ENCODE results near the gene TMEM60. TPM values are rescaled to one million over a fixed set of nuclear protein-coding genes. Genes with fewer than 3 reads are reported as not detected.
"Not testable (repeated sequence)": the region's sequence is repeated elsewhere in the genome, so short reads cannot be mapped to it uniquely, and the experiment has no call there.

Gene TMEM60
- total RNA-seq, 4 donors from 2014 or later: 9.6 to 21.9 (median 14.5) TPM

- ATAC-seq (ENCODE audit: low FRiP score) (no peak), DNase-seq (ENCODE audit: low spot score) (no peak)
- TF ChIP-seq CTCF (IDR thresholded peaks at IDR 0.05): no peak
These were observed 4.2 kb downstream of the TMEM60 start for GRCh38 chr7:77794000-77794399.

- DNase-seq (ENCODE audit: low spot score) (no peak), ATAC-seq (ENCODE audit: low FRiP score) (no peak)
- TF ChIP-seq CTCF (IDR thresholded peaks at IDR 0.05): no peak
These were observed 6.3 kb downstream of the TMEM60 start for GRCh38 chr7:77791956-77792355.

- no peak for TF ChIP-seq CTCF (IDR thresholded peaks at IDR 0.05)
- DNase-seq (ENCODE audit: low spot score) (no peak), ATAC-seq (ENCODE audit: low FRiP score) (no peak)
These were observed 6.9 kb downstream of the TMEM60 start for GRCh38 chr7:77791336-77791735.

GRCh38 chr7:77788327-77788902 lies 9.8 kb downstream of the TMEM60 start:
- DNase-seq (ENCODE audit: low spot score) (no peak), ATAC-seq (ENCODE audit: low FRiP score) (no peak)
- TF ChIP-seq CTCF (IDR thresholded peaks at IDR 0.05): no peak

GRCh38 chr7:77786741-77787140 lies 11.5 kb downstream of the TMEM60 start:
- no peak for ATAC-seq (ENCODE audit: low FRiP score)
- no peak for TF ChIP-seq CTCF (IDR thresholded peaks at IDR 0.05)
- DNase-seq (ENCODE audit: low spot score): no peak

GRCh38 chr7:77786018-77786417 lies 12.2 kb downstream of the TMEM60 start:
- no peak for TF ChIP-seq CTCF (IDR thresholded peaks at IDR 0.05)
- DNase-seq (ENCODE audit: low spot score) (no peak), ATAC-seq (ENCODE audit: low FRiP score) (no peak)

GRCh38 chr7:77784426-77784825 lies 13.8 kb downstream of the TMEM60 start:
- not testable (repeated sequence) for ATAC-seq (ENCODE audit: low FRiP score); DNase-seq (ENCODE audit: low spot score)

- TF ChIP-seq CTCF (IDR thresholded peaks at IDR 0.05): no peak
- no peak for ATAC-seq (ENCODE audit: low FRiP score)
These were observed 14.7 kb downstream of the TMEM60 start for GRCh38 chr7:77783545-77783944.

More at GRCh38 chr7:77783545-77783944, 14.7 kb downstream of the TMEM60 start:
- no peak for DNase-seq (ENCODE audit: low spot score)

Data from omental fat pad (tissue), 4 donors.